ENCODE results near the gene GRK5.

GRCh38 chr10:119446441-119447277, 239.3 kb downstream of the GRK5 start:
- TF ChIP-seq, protein P1, sequence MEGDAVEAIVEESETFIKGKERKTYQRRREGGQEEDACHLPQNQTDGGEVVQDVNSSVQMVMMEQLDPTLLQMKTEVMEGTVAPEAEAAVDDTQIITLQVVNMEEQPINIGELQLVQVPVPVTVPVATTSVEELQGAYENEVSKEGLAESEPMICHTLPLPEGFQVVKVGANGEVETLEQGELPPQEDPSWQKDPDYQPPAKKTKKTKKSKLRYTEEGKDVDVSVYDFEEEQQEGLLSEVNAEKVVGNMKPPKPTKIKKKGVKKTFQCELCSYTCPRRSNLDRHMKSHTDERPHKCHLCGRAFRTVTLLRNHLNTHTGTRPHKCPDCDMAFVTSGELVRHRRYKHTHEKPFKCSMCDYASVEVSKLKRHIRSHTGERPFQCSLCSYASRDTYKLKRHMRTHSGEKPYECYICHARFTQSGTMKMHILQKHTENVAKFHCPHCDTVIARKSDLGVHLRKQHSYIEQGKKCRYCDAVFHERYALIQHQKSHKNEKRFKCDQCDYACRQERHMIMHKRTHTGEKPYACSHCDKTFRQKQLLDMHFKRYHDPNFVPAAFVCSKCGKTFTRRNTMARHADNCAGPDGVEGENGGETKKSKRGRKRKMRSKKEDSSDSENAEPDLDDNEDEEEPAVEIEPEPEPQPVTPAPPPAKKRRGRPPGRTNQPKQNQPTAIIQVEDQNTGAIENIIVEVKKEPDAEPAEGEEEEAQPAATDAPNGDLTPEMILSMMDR (conservative IDR thresholded peaks at IDR 0.05): no peak
- TF ChIP-seq EZH2 (IDR thresholded peaks at IDR 0.05; ENCODE audit: low read depth): no peak

Data from PC-9 (cell line).